NT2/D1 (cell line): ENCODE results near the gene KIT.

Source experiments
- YY1 ChIP-seq: IDR thresholded peaks from 2 replicates; pipeline ENCODE4 v1.6.1; 2011; ENCODE audit not compliant: insufficient read length, insufficient read depth
- ZNF274 ChIP-seq: IDR thresholded peaks from 2 replicates; pipeline ENCODE4 v1.6.1; 2011; ENCODE audit warnings: mild to moderate bottlenecking, low read depth, low read length

- TF ChIP-seq ZNF274 (no peak), YY1 (no peak)
Measured at GRCh38 chr4:54779036-54779435, 121.3 kb downstream of the KIT start.
